Left hindlimb (tissue), 1 donor: ENCODE results near the gene AADACL3.
"Not testable (repeated sequence)": the region's sequence is repeated elsewhere in the genome, so short reads cannot be mapped to it uniquely, and the experiment has no call there.

Experiments used
- DNase-seq: peaks from one replicate; pipeline ENCODE4 v3.0.0-alpha.2; 2018

AADACL3 gene, protein sequence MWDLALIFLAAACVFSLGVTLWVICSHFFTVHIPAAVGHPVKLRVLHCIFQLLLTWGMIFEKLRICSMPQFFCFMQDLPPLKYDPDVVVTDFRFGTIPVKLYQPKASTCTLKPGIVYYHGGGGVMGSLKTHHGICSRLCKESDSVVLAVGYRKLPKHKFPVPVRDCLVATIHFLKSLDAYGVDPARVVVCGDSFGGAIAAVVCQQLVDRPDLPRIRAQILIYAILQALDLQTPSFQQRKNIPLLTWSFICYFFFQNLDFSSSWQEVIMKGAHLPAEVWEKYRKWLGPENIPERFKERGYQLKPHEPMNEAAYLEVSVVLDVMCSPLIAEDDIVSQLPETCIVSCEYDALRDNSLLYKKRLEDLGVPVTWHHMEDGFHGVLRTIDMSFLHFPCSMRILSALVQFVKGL

DNA sequence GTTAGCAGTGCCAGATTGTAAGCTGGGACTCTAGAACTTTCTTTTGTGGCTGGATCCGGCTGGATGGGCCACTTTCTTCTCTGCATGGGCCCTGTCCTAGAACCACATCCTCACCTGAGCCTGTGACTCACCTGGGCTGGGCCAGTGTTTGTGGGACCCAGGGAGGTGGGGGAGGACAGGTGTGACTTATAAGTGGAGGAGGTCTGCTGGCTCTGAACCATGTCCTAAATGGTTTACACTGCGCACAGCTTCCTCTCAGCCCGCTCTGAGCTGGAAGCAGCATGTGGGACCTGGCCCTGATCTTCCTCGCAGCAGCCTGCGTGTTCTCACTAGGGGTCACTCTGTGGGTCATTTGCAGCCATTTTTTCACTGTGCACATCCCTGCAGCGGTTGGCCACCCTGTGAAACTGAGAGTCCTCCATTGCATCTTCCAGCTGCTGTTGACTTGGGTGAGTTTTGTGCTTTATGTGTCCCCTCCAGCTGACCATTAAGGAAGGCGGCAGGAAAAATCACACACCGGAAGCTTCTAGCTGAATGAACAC, at the start of gene AADACL3:
Gene AADACL3 (plus strand): TSS at position 215 of the 542 bp plus-strand sequence. CDS start 67 bp downstream, at position 282.
- no peak for DNase-seq

DNA sequence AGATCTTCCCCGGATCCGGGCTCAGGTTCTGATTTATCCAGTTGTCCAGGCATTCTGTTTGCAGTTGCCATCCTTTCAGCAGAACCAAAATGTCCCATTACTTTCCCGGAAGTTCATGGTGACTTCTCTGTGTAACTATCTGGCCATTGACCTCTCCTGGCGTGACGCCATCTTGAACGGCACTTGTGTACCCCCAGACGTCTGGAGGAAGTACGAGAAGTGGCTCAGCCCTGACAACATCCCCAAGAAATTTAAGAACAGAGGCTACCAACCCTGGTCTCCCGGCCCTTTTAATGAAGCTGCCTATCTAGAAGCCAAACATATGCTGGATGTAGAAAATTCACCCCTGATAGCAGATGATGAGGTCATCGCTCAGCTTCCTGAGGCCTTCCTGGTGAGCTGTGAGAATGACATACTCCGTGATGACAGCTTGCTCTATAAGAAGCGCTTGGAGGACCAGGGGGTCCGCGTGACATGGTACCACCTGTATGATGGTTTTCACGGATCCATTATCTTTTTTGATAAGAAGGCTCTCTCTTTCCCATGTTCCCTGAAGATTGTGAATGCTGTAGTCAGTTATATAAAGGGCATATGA, 49.7 kb upstream of the AADACL3 start:
- no peak for DNase-seq

GRCh38 chr1:12669529-12670068, 46.3 kb upstream of the AADACL3 start:
- DNase-seq = no peak

- DNase-seq = no peak
Observed at GRCh38 chr1:12674358-12674757, 41.6 kb upstream of the AADACL3 start.

- DNase-seq = not testable (repeated sequence)
Observed at GRCh38 chr1:12676122-12676521, 39.8 kb upstream of the AADACL3 start.

DNA sequence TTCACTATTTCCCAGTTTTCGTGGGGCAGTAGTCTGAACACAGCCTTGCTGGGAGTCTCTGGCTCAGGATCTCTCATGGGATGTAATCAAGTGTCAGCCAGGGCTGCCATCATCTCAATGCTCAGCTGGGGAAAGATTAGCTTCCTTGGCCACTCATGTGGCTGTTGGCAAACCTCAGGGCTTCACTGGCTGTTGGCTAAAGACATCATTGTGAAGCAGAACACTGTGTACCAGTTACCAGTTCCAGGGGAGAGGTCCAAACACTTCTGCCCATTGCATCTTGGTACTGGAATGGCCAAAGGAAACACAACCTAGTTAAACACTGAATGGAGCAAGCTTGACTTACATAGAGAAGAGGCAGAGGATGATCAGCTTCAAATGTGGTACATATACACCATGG, 38.3 kb upstream of the AADACL3 start:
- DNase-seq = no peak

- no peak for DNase-seq
Observed at GRCh38 chr1:12678350-12678749, 37.6 kb upstream of the AADACL3 start.

DNA sequence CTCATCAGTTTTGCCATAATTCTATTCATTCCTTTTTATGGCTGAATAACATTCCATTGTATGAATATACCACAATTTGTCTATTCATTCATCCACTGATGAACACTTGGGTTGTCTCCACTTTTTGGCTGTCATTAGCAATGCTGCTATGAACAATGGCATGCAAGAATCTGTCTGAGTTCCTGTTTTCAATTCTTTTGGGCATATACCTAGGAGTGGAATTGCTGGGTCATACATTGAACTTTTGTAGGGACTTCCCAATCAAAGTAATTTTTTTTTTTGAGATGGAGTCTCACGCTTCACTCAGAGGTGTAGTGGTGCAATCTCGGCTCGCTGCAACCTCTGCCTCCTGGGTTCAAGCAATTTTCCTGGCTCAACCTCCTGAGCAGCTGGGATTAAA, 37.1 kb upstream of the AADACL3 start:
- DNase-seq = no peak

- no peak for DNase-seq
Observed at GRCh38 chr1:12690156-12690555, 25.8 kb upstream of the AADACL3 start.

GRCh38 chr1:12692967-12693782, 22.7 kb upstream of the AADACL3 start:
- DNase-seq = no peak

DNA sequence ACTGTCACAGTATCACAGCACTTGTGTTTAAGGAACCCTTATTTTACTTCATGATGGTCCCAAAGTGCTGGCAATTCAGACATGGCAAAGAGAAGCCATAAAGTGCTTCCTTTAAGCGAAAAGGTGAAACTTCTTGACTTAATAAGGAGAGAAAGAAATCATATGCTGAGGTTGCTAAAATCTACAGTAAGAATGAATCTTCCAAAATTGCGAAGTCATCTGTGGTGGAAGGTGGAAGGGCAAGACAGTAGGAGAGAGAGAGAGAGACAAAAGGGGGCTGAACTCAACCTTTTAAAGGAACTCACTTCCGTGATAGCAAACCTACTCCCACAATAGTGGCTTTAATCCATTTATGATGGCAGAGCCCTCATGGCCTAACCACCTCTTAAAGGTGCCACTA, 19.3 kb upstream of the AADACL3 start:
- DNase-seq = no peak

DNA sequence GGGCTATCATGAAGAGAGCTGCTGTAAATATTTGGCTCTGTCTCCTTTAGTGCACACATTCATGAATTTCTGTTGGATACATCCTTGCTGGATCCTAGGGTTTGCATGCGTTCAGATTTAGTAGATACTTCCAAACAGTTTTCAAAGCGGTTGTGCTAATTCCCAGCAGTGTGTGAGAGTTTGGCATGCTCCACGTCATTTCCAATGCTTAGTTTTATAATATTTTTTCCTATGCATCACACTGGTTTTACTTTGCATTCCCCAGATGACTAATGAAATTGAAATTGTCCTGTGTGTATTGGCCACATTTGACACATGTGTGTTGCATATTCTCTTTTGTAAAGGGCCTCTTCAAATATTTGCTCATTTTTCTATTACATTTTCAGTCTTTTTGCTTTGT, 18.5 kb upstream of the AADACL3 start:
- no peak for DNase-seq

DNA sequence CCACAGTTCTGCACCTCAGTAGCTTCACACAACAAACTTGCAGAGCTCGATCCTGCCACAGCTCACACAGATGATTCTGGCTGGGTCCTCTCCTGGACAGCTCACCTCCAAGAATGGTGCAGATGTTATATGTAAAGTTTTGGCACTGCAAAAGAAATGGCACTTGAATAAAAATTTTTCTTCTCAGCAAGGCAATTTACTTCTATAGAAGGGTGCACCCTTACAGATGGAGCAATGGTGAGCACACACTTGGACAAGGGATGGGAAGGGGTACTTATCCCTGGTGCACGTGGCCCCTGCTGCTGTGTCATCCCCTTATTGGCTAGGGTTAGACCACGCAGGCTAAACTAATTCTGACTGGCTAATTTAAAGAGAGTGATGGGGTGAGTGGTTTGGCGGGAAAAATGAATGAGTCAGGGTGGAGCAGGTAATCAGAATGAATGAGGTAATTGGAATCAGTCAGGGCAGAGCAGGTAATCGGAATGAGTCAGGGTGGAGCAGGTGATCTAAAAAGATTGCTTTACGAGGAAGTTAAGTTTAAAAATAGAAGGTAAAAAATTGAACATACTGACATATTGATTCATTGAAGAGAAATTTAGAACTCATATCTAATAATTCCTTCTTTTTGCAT, 12.0 kb upstream of the AADACL3 start:
- no peak for DNase-seq

GRCh38 chr1:12706061-12706460, 9.8 kb upstream of the AADACL3 start:
- DNase-seq = no peak

DNA sequence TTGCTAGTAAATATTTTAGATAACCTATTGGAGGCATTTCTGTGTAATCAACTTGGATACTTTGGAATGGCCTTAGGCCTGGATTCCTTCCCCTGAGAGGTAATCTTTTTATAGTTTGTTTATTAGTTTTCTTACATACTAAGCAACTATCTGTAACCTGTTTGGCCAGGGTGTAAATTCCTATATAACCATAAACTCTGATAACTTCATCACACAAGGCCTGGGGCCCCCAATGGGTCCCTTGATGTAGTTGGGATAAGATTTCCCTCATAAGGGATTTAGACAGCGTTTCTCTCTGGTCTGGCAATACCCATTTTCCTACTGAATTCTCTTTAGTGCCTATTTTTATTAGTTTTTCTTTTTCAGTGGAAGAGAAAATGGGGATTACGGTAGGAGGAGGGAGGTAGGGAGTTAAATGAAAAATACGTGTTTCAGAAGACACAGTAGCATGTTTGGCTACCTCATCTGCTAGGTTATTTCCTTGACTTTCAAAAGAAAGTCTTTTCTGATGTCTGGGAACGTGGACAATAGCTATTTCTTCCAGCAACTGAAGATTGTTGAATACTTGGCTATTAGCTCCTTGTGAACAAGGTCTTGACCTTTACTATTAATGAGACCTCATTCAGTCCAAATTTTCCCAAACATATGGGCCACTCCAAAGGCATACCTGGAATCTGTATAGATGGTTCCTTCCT, 7.4 kb upstream of the AADACL3 start:
- DNase-seq = no peak

DNA sequence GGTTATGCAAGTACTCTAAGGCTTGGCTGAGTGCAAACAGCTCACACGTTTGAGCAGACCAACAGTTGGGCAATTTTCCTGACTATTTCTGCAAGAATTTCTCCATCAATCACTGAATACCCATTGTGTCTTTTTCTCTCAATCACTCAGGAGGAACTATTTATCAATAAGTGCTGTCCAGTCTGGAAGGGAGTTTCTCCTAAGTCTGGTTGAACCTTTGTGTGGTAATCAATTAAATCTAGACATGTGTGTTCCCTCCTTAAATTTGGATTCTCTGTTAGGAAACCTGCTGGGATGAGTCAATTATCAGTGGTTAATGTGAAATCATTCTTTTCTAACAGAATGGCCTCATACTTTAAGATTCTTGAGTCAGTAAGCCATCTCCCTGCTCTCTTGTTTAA, 6.8 kb upstream of the AADACL3 start:
- no peak for DNase-seq

GRCh38 chr1:12709696-12710095, 6.2 kb upstream of the AADACL3 start:
- no peak for DNase-seq

DNA sequence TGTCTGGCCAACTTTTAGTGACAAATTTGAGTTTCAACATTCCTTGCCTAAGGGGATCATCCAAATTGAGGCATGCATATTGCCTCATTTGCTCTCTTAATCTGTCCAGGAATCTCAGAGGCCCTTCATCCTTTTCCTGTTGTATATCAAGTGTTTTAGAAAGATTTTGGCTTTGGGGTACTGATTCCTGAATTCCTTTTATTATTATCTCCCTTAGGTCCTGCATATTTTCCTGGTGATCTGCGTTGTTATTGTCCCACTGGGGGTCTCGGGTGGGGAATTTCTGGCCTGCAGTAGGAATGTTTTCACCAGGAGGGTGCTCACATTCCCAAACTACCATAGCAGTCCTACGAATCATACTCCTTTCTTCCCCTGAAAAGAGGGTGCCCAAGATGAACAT, 4.4 kb upstream of the AADACL3 start:
- no peak for DNase-seq

DNA sequence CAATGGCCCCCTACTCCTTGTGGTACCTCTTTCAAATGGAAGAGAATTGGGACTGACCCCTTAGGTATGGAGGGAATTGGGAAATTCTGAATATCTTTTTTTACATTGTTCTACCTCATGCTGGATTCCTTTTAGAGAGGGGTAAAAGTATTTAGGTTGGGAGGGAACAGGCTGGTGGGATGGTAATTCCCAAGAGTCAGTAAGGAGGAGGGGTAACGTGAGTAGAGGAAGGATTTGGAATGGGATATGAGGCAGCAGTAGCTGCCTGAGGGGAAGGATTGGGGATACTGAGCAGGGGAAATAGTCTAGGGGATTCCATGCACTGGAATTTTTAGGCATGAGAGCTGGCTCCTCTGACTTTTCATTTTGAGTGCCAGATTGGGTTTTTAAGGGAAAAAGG, 3.8 kb upstream of the AADACL3 start:
- DNase-seq = no peak

DNA sequence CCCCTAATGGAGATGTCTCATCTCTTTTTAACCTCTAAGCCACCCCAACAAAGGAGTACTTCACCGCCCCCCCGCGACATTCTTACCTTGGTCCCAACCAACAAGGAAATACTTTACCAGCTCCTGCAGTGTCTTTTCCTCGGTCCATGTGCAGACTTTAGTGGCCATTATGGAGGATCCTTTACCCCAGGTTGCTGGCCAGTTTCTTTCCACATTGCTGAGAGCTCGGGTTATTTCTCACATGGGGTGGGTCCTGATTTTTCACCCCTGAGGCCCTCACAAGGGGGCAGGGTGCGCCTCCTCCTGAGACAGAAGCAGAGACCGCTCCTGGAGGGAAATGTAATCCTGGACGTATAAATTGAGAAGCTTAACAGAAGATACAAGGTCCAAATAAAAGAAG, 3.0 kb upstream of the AADACL3 start:
- DNase-seq = no peak

DNA sequence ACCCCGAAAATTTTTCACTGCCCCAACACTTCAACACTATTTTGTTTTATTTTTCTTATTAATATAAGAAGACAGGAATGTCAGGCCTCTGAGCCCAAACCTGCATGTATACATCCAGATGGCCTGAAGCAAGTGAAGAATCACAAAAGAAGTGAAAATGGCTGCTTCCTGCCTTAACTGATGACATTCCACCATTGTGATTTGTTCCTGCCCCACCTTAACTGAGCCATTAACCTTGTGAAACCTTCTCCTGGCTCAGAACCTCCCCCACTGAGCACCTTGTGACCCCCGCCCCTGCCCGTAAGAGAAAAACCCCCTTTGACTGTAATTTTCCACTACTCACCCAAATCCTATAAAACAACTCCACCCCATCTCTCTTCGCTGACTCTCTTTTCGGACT, 2.3 kb upstream of the AADACL3 start:
- DNase-seq = not testable (repeated sequence)
